PC-9 (cell line): ENCODE measurements around the gene ENTPD7. TPM values are rescaled to one million over a fixed set of nuclear protein-coding genes. Genes with fewer than 3 reads are reported as not detected.
"Not testable (repeated sequence)": the region's sequence is repeated elsewhere in the genome, so short reads cannot be mapped to it uniquely, and the experiment has no call there.

Experiments used
- BruUV-seq: library from RNA; stranded (reverse); fragments of 400-500 nt; replicated peaks from 2 replicates; lab custom pipeline; 2021; lab: Mats Ljungman, UMichigan
- CTCF ChIA-PET: fragments of 300-600 bp; sonication (Branson Sonifier 250); formaldehyde crosslinking; loops from one replicate; lab custom pipeline; 2022; ENCODE audit warnings: antibody characterized with exemption; lab: Charles Lee
- POLR2A ChIA-PET: fragments of 300-600 bp; sonication (Branson Sonifier 250); formaldehyde crosslinking; loops from one replicate; lab custom pipeline; 2022; ENCODE audit warnings: antibody characterized with exemption; ENCODE audit not compliant: unreplicated experiment; lab: Charles Lee
- DNase-seq, 2 experiments: peaks; one replicate each; pipeline versions ENCODE4 v3.0.0 to v3.0.0-alpha.2; 2015 to 2022; ENCODE audit warnings: mixed read lengths in 1 of 2
- H2AFZ ChIP-seq: fragments of 200-600 bp; sonication (generic); 2 replicates; pipeline ENCODE4 v1.8.1; 2017; ENCODE audit warnings: antibody characterized with exemption
- H3F3A ChIP-seq: fragments of 200-600 bp; sonication (generic); 2 replicates; pipeline ENCODE4 v1.8.1; 2017; ENCODE audit warnings: antibody characterized with exemption, mild to moderate bottlenecking, low read depth; ENCODE audit not compliant: insufficient read depth
- H3K27ac ChIP-seq: fragments of 200-600 bp; sonication (generic); 2 replicates; pipeline ENCODE4 v1.6.1; 2016; ENCODE audit warnings: mixed run types
- H3K27me3 ChIP-seq: fragments of 200-600 bp; sonication (generic); 2 replicates; pipeline ENCODE4 v1.6.1; 2016; ENCODE audit warnings: low read depth, mixed run types; ENCODE audit not compliant: insufficient read depth
- H3K36me3 ChIP-seq: fragments of 200-600 bp; sonication (generic); 2 replicates; pipeline ENCODE4 v1.6.1; 2016; ENCODE audit warnings: low read depth, mixed run types
- H3K4me1 ChIP-seq: fragments of 200-600 bp; sonication (generic); replicated peaks from 2 replicates; pipeline ENCODE4 v1.6.1; 2016; ENCODE audit warnings: mixed run types; ENCODE audit not compliant: insufficient read depth
- H3K4me2 ChIP-seq: fragments of 200-600 bp; sonication (generic); 2 replicates; pipeline ENCODE4 v1.6.1; 2017; ENCODE audit warnings: mixed run types
- H3K4me3 ChIP-seq: fragments of 200-600 bp; sonication (generic); 2 replicates; pipeline ENCODE4 v1.6.1; 2016; ENCODE audit warnings: mixed run types
- H3K79me2 ChIP-seq: fragments of 200-600 bp; sonication (generic); 2 replicates; pipeline ENCODE4 v1.6.1; 2017; ENCODE audit warnings: low read depth, mixed run types
- H3K9me2 ChIP-seq: fragments of 200-600 bp; sonication (generic); 2 replicates; pipeline ENCODE4 v1.8.1; 2017; ENCODE audit warnings: mild to moderate bottlenecking; ENCODE audit not compliant: insufficient read depth
- H3K9me3 ChIP-seq: fragments of 200-600 bp; sonication (generic); 2 replicates; pipeline ENCODE4 v1.8.1; 2016; ENCODE audit warnings: low read depth; ENCODE audit not compliant: insufficient read depth
- H4K20me1 ChIP-seq: fragments of 200-600 bp; sonication (generic); 2 replicates; pipeline ENCODE4 v1.8.1; 2017; ENCODE audit not compliant: insufficient read depth
- EZH2 ChIP-seq: fragments of 200-600 bp; sonication (generic); IDR thresholded peaks from 2 replicates; pipeline ENCODE4 v1.8.0; 2017; ENCODE audit warnings: antibody characterized with exemption, low read depth
- intact Hi-C: fragments of 100-400 bp; cut with micrococcal nuclease; formaldehyde crosslinking; loops from one replicate; pipeline ENCODE4 v1.10.0; 2022; ENCODE audit not compliant: unreplicated experiment
- total RNA-seq: library from RNA; stranded (reverse); gene quantifications from 2 replicates; pipeline ENCODE4 v1.2.3, GENCODE V29; 2021
- TF ChIP-seq, protein P1 (sequence below): fragments of 200-600 bp; sonication (generic); conservative IDR thresholded peaks from 2 replicates; pipeline ENCODE4 v1.6.1; 2017; ENCODE audit warnings: mixed run types, antibody characterized with exemption, mild to moderate bottlenecking, moderate library complexity

Gene ENTPD7
- total RNA-seq, 1 experiment from 2014 or later = 5.4 TPM

DNA sequence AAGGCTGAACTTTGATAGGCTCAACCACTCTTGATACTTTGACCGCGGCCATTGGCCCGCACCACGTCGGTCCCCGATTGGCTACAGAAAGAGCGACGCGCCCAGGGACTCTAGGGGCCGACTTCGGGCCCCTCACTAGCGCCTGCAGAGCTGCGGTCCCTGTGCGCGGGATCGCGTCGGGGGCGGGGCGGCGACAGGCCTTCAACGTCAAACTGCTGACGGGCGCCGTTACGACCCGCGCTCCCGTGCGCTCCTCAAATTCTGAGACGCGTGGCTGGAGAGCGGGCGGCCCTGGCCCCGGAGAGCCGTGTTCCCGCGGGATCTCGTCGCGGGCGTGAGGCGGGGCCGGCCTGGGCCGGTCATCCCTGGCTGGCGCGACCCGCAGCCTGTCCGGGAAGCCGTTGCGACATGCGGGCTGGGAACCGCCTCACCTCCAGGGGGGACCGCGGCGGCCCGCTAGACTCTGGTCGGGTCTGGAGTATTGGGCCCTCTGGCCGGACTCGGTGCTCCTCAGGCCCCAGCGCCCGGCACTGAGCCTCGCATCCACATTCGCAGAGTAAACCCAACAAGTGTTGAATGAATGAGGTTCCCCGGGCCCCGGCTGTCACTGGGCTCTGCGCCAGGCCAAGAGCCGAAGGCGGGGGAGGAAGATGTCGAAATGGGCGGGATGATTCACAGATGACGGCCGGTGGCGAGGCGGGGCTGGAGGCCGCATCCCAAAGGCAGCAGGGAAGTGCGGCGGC, 38.4 kb upstream of the ENTPD7 start:
- TF ChIP-seq, protein P1, sequence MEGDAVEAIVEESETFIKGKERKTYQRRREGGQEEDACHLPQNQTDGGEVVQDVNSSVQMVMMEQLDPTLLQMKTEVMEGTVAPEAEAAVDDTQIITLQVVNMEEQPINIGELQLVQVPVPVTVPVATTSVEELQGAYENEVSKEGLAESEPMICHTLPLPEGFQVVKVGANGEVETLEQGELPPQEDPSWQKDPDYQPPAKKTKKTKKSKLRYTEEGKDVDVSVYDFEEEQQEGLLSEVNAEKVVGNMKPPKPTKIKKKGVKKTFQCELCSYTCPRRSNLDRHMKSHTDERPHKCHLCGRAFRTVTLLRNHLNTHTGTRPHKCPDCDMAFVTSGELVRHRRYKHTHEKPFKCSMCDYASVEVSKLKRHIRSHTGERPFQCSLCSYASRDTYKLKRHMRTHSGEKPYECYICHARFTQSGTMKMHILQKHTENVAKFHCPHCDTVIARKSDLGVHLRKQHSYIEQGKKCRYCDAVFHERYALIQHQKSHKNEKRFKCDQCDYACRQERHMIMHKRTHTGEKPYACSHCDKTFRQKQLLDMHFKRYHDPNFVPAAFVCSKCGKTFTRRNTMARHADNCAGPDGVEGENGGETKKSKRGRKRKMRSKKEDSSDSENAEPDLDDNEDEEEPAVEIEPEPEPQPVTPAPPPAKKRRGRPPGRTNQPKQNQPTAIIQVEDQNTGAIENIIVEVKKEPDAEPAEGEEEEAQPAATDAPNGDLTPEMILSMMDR = no peak
- Histone ChIP-seq H3K9me2 (no peaks in the 10 kb centered on the region), H2AFZ (peak overlapping the region; percentile 84), H3K27ac (peak overlapping the region; percentile 91), H4K20me1 (no peaks in the 10 kb centered on the region), H3K4me3 (peak overlapping the region; percentile 82), H3K9me3 (no peaks in the 10 kb centered on the region), H3K36me3 (no peaks in the 10 kb centered on the region), H3F3A (peaks cover 10% of the 10 kb centered on the region; the same call in 1 of the 2 replicates), H3K79me2 (peaks cover 38% of the 10 kb centered on the region), H3K4me2 (peak overlapping the region; percentile 79), H3K27me3 (no peaks in the 10 kb centered on the region), H3K4me1 (peaks cover 20% of the 10 kb centered on the region)
- intact Hi-C loops = loop anchor here (1.0 to 2.0 kb wide), 4 partner anchors 38 to 190 kb away; partner anchors contain the start of genes ABCC2, COX15, CUTC and ENTPD7
- peak; percentile 77 to 85 for DNase-seq
- BruUV-seq = no TSS peak
- POLR2A ChIA-PET = interaction anchor here (0.6 to 1.0 kb wide), 7 partner anchors 38 to 1972 kb away, joined by 3 to 11 read pairs (median 5); partner anchors contain the start of gene ENTPD7
- CTCF ChIA-PET = interaction anchor here (0.6 to 0.7 kb wide), 2 partner anchors 38 to 103 kb away, joined by 4 to 8 read pairs; no protein-coding TSS in a partner anchor

- no peaks in the 10 kb centered on the region for H3K9me3 ChIP-seq
- H3K4me3 ChIP-seq = peak overlapping the region; percentile 82
- no peak for TF ChIP-seq EZH2
- TF ChIP-seq, protein P1 = no peak
- peak overlapping the region; percentile 79 for H3K4me2 ChIP-seq
- H3K27ac ChIP-seq = peak overlapping the region; percentile 91
- H4K20me1 ChIP-seq = no peaks in the 10 kb centered on the region
- H3K4me1 ChIP-seq = peaks cover 20% of the 10 kb centered on the region
- H3F3A ChIP-seq = peaks cover 10% of the 10 kb centered on the region; the same call in 1 of the 2 replicates
- CTCF ChIA-PET = interaction anchor here (0.6 kb wide), 1 partner anchor 38 kb away, joined by 3 read pairs; the partner anchor contains the start of gene ENTPD7
- TSS peak; percentile 80 for BruUV-seq
- H3K36me3 ChIP-seq = no peaks in the 10 kb centered on the region
- no peak for DNase-seq
- intact Hi-C loops = loop anchor here (1.0 to 2.0 kb wide), 3 partner anchors 38 to 191 kb away; partner anchors contain the start of genes ABCC2, ENTPD7 and GOT1
- peak overlapping the region; percentile 84 for H2AFZ ChIP-seq
- POLR2A ChIA-PET = interaction anchor here (0.7 to 0.8 kb wide), 3 partner anchors 38 to 1261 kb away, joined by 3 to 11 read pairs (median 4); partner anchors contain the start of gene ENTPD7
- no peaks in the 10 kb centered on the region for H3K9me2 ChIP-seq
- H3K79me2 ChIP-seq = peaks cover 30% of the 10 kb centered on the region
- no peaks in the 10 kb centered on the region for H3K27me3 ChIP-seq
Measured at GRCh38 chr10:99621454-99622251, 37.7 kb upstream of the ENTPD7 start.

DNA sequence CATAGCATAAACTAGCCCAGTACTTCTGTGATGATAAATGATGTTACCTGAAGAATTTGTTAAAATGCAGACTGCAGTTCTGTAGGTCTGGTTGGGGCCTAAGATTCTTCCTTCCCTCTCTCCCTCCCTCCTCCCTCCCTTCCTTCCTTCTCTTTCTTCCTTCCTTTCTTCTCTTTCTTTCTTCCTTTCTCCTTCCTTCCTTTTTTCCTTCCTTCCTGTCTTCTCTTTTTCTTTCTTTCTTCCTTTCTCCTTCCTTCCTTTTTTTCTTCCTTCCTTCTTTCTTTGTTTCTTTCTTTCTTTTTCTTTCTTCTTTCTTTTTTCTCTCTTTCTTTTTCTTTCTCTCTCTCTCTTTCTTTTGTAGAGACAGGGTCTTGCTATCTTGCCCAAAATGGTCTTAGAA, 35.4 kb upstream of the ENTPD7 start:
- no peaks in the 10 kb centered on the region for H3K9me2 ChIP-seq
- H3K36me3 ChIP-seq = no peaks in the 10 kb centered on the region
- intact Hi-C loops = no loop called here
- no peaks in the 10 kb centered on the region for H4K20me1 ChIP-seq
- ChIA-PET CTCF (no interaction called here), POLR2A (no interaction called here)
- H3F3A ChIP-seq = peaks cover 10% of the 10 kb centered on the region; the same call in 1 of the 2 replicates
- no peaks in the 10 kb centered on the region for H3K9me3 ChIP-seq
- H3K27me3 ChIP-seq = no peaks in the 10 kb centered on the region
- H3K27ac ChIP-seq = no peak overlapping the region
- BruUV-seq = no TSS peak
- TF ChIP-seq, protein P1 = no peak
- no peak for TF ChIP-seq EZH2
- no peak overlapping the region for H3K4me3 ChIP-seq
- H3K79me2 ChIP-seq = peaks cover 10% of the 10 kb centered on the region
- H3K4me1 ChIP-seq = peaks cover 12% of the 10 kb centered on the region
- H3K4me2 ChIP-seq = no peak overlapping the region
- H2AFZ ChIP-seq = no peak overlapping the region
- no peak for DNase-seq

DNA sequence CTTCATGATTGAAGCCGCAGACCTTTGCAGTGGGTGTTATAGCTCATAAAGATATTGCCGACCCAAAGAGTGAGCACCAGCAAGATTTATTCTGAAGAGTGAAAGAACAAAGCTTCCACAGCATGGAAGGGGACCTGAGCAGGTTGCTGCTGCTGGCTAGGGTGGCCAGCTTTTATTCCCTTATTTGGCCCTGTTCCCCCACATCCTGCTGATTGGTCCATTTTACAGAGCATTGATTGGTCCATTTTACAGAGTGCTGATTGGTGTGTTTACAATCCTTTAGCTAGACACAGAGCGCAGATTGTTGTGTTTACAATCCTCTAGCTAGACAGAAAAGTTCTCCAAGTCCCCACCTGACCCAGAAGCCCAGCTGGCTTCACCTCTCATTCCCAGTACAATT, 34.2 kb upstream of the ENTPD7 start:
- POLR2A ChIA-PET, H3K4me2 ChIP-seq: not testable (repeated sequence)

More for the DNA sequence above, 34.2 kb upstream of the ENTPD7 start:
- H3K9me2 ChIP-seq, H3K79me2 ChIP-seq, CTCF ChIA-PET, H3K36me3 ChIP-seq, BruUV-seq, H3F3A ChIP-seq, H2AFZ ChIP-seq, H3K9me3 ChIP-seq, H3K27me3 ChIP-seq, H3K27ac ChIP-seq, DNase-seq, H4K20me1 ChIP-seq, H3K4me3 ChIP-seq, intact Hi-C loops: not testable (repeated sequence)
- H3K4me1 ChIP-seq = peaks cover 12% of the 10 kb centered on the region
